Esophagus muscularis mucosa (tissue), 4 donors: ENCODE measurements around the gene MAGI2. TPM values are rescaled to one million over a fixed set of nuclear protein-coding genes. Genes with fewer than 3 reads are reported as not detected.

ENCODE experiments used
- DNase-seq: peaks from one replicate; pipeline ENCODE4 v3.0.0-alpha.2; 2017; ENCODE audit errors: extremely low spot score
- H3K27ac ChIP-seq, 4 donors: fragments of 200-600 bp; sonication (generic); replicated peaks in 1 of 4; 1 replicate in 3 of 4; 2 replicates in 1 of 4; pipeline ENCODE4 v1.5.1; 2016 to 2019; ENCODE audit warnings: mild to moderate bottlenecking in 1 of 4
- H3K27me3 ChIP-seq, 4 donors: fragments of 200-600 bp; sonication (generic); one replicate each; pipeline versions ENCODE4 v1.5.1 to v1.6.0; 2016 to 2019
- H3K36me3 ChIP-seq, 4 donors: fragments of 200-600 bp; sonication (generic); one replicate each; pipeline ENCODE4 v1.5.1; 2016 to 2019
- H3K4me1 ChIP-seq, 4 donors: fragments of 200-600 bp; sonication (generic); one replicate each; pipeline ENCODE4 v1.5.1; 2016 to 2019
- H3K4me3 ChIP-seq, 4 donors: fragments of 200-600 bp; sonication (generic); 1 replicate in 2 of 4; 2 replicates in 2 of 4; pipeline ENCODE4 v1.5.1; 2016 to 2019; ENCODE audit warnings: mild to moderate bottlenecking in 4 of 4, moderate library complexity in 1 of 4
- H3K9me3 ChIP-seq, 4 donors: fragments of 200-600 bp; sonication (generic); 1 replicate in 3 of 4; 2 replicates in 1 of 4; pipeline ENCODE4 v1.5.1; 2016 to 2019
- CTCF ChIP-seq, 3 experiments: fragments of 200-600 bp in 2 of 3; fragments of 450-650 bp in 1 of 3; sonication (generic) in 2 of 3; IDR thresholded peaks; one replicate each; pipeline ENCODE4 v1.5.1; 2017 to 2019; ENCODE audit warnings: antibody characterized with exemption in 3 of 3, mild to moderate bottlenecking in 2 of 3, moderate library complexity in 1 of 3
- EP300 ChIP-seq: sonication (generic); formaldehyde crosslinking; IDR thresholded peaks from one replicate; pipeline ENCODE4 v1.6.1; 2017; ENCODE audit warnings: antibody characterized with exemption
- POLR2A ChIP-seq: fragments of 450-650 bp; IDR thresholded peaks from one replicate; pipeline ENCODE4 v1.6.1; 2017; ENCODE audit warnings: antibody characterized with exemption, moderate library complexity, mild to moderate bottlenecking, low read depth
- POLR2AphosphoS5 ChIP-seq, 2 donors: sonication (generic); formaldehyde crosslinking; IDR thresholded peaks; one replicate each; pipeline ENCODE4 v1.6.1; 2017; ENCODE audit warnings: antibody characterized with exemption in 2 of 2
- WGBS: methylation state at CpG from one replicate; pipeline ENCODE4 v1.1.5; 2018; 5-methylcytosine and 5-hydroxymethylcytosine counted together
- intact Hi-C: fragments of 100-400 bp; cut with DNase I; formaldehyde crosslinking; loops from one replicate; pipeline ENCODE4 v1.15.1; 2023
- total RNA-seq, 4 donors: library from RNA; depleted of rRNA; stranded (reverse); fragments of >200 nt; gene quantifications; one replicate each; pipeline versions ENCODE4 v1.1.0 to v1.2.1, GENCODE V29; 2016

MAGI2 gene
- total RNA-seq, 4 donors from 2014 or later = 14.4 to 22.3 (median 21.2) TPM

GRCh38 chr7:78124216-78124615 lies 1329.3 kb downstream of the MAGI2 start:
- H3K9me3 ChIP-seq = no peaks in the 10 kb centered on the region
- WGBS = 92% methylated on average over 4 of the region's 4 CpGs
- H3K27ac ChIP-seq = no peak overlapping the region
- peaks cover 0 to 4% (median 0%) of the 10 kb centered on the region in 4 donors for H3K36me3 ChIP-seq
- no peak for DNase-seq
- no peak overlapping the region for H3K4me3 ChIP-seq
- H3K4me1 ChIP-seq = no peaks in the 10 kb centered on the region
- TF ChIP-seq EP300 (no peak), CTCF (IDR thresholded peaks at IDR 0.05) (no peak), POLR2AphosphoS5 (IDR thresholded peaks at IDR 0.05) (no peak), POLR2A (no peak)
- intact Hi-C loops = no loop called here
- H3K27me3 ChIP-seq = no peaks in the 10 kb centered on the region

DNA sequence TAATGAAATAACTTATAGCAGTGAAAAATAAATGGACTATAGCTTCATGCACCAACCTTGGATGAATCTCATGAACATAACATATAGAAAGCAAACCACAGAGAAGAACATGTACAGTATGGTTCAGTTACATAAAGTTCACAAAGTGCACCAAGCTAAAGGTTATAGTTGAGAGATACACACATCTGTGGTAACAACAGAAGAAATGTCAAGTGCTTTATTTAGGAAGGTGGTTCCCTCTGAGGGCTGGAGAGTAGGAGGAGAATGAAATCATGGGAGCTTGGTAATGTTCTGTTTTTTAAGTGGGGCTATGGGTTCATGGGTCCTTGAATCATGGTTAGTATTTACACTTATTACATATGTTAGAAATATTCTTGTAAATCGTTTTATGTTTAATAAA lies 1331.6 kb downstream of the MAGI2 start:
- H3K36me3 ChIP-seq = peaks cover 0 to under 1% (median 0%) of the 10 kb centered on the region in 4 donors
- no peaks in the 10 kb centered on the region for H3K27me3 ChIP-seq
- H3K4me3 ChIP-seq = no peak overlapping the region
- no peak for DNase-seq
- no peak for TF ChIP-seq CTCF (IDR thresholded peaks at IDR 0.05)
- TF ChIP-seq POLR2A = no peak
- TF ChIP-seq EP300 = no peak
- TF ChIP-seq POLR2AphosphoS5 (IDR thresholded peaks at IDR 0.05) = no peak
- H3K4me1 ChIP-seq = no peaks in the 10 kb centered on the region
- intact Hi-C loops = no loop called here
- 80% methylated on average over 1 of the region's 1 CpG for WGBS
- H3K9me3 ChIP-seq = no peaks in the 10 kb centered on the region
- H3K27ac ChIP-seq = no peak overlapping the region

DNA sequence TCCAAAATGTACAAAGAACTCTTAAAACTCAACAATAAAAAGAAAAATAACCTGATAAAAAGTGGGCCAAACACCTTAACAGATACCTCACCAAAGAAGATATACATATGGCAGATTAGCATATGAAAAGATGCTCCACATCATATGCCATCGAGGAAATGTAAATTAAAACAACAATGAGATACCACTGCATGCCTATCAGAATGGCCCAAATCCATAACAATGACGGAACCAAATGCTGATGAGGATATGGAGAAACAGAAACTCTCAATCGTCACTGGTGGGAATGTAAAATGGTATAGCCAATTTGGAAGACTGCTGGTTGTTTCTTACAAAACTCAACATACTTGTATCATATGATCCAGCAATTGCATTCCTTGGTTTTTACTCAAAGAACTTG lies 1335.0 kb downstream of the MAGI2 start:
- Histone ChIP-seq H3K4me3 (no peak overlapping the region), H3K9me3 (no peaks in the 10 kb centered on the region), H3K36me3 (no peaks in the 10 kb centered on the region), H3K4me1 (no peaks in the 10 kb centered on the region), H3K27ac (no peak overlapping the region), H3K27me3 (no peaks in the 10 kb centered on the region)
- TF ChIP-seq POLR2A (no peak), EP300 (no peak), CTCF (IDR thresholded peaks at IDR 0.05) (no peak), POLR2AphosphoS5 (IDR thresholded peaks at IDR 0.05) (no peak)
- 72% methylated on average over 3 of the region's 3 CpGs for WGBS
- intact Hi-C loops = no loop called here
- DNase-seq = no peak

DNA sequence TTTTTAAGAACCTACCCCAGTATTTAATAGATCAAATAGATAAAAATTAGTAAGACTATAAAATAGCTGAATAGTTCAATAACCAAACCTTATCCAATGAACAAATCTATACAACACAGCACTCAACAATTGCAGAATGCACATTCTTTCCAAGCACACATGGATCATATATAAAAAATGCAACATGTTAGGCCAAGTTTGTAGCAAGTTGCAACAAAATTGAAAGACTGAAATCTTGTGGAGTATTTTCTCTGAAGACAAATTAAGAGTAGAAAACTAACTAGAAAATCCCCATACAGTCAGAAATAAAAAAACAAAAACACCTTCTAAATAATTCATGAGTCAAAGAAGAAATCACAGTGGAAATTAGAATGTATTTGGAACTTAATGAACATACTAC lies 1337.6 kb downstream of the MAGI2 start:
- no peaks in the 10 kb centered on the region for H3K36me3 ChIP-seq
- no peaks in the 10 kb centered on the region for H3K27me3 ChIP-seq
- no peak overlapping the region for H3K27ac ChIP-seq
- intact Hi-C loops = no loop called here
- TF ChIP-seq EP300 (no peak), POLR2A (no peak), CTCF (IDR thresholded peaks at IDR 0.05) (no peak), POLR2AphosphoS5 (IDR thresholded peaks at IDR 0.05) (no peak)
- no peak for DNase-seq
- H3K4me3 ChIP-seq = no peak overlapping the region
- H3K9me3 ChIP-seq = no peaks in the 10 kb centered on the region
- no peaks in the 10 kb centered on the region for H3K4me1 ChIP-seq

- DNase-seq = no peak
- TF ChIP-seq POLR2AphosphoS5 (IDR thresholded peaks at IDR 0.05) = no peak
- no peak for TF ChIP-seq POLR2A
- no peak for TF ChIP-seq EP300
- no peak for TF ChIP-seq CTCF (IDR thresholded peaks at IDR 0.05)
- Histone ChIP-seq H3K36me3 (no peaks in the 10 kb centered on the region), H3K4me1 (no peaks in the 10 kb centered on the region), H3K27me3 (no peaks in the 10 kb centered on the region), H3K9me3 (no peaks in the 10 kb centered on the region), H3K4me3 (no peak overlapping the region), H3K27ac (no peak overlapping the region)
- intact Hi-C loops = no loop called here
- WGBS = 100% methylated on average over 1 of the region's 1 CpG
Observed at GRCh38 chr7:78114993-78115392, 1338.5 kb downstream of the MAGI2 start.
